ENCODE results near the gene ABHD5.

Gene ABHD5

DNA sequence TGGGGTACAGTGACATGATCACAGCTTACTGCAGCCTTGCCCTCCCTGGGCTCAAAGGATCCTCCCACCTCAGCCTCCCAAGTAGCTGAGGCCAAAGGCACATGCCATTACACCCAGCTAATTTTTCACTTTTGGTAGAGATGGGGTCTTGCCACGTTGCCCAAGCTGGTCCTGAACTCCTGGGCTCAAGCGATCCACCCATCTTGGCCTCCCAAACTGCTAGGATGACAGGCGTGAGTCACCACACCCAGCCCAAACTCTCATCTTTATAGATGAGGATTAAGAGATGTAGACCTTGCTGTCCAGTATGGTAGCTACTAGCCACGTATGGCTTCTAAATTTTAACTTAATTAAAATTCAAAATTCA lies 4.4 kb upstream of the ABHD5 start:
- no peak for DNase-seq

- no peak for DNase-seq
Measured at GRCh38 chr3:43686700-43687498, 3.8 kb upstream of the ABHD5 start.

- no peak for DNase-seq
Measured at GRCh38 chr3:43687499-43687811, 3.3 kb upstream of the ABHD5 start.

- DNase-seq, result no peak
Measured at GRCh38 chr3:43688245-43688650, 2.5 kb upstream of the ABHD5 start.

DNA sequence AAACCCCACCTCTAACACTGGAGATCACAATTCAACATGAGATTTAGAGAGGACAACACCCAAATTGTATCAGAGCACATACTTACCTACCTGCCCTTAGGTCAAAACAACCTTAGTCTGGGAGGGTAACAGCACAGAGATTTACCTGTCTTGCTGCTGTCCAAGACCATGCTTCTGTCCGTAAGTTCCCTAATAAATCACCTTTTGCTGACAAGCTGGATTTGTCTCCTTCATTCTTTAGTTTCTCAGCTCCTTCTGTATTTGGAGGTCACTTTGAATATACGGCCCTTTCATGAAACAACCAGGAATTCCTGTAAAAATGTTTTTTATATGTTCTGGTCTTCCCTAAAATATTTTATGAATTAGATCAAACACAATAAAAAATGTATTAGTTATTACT lies 1.6 kb upstream of the ABHD5 start:
- no peak for DNase-seq

DNA sequence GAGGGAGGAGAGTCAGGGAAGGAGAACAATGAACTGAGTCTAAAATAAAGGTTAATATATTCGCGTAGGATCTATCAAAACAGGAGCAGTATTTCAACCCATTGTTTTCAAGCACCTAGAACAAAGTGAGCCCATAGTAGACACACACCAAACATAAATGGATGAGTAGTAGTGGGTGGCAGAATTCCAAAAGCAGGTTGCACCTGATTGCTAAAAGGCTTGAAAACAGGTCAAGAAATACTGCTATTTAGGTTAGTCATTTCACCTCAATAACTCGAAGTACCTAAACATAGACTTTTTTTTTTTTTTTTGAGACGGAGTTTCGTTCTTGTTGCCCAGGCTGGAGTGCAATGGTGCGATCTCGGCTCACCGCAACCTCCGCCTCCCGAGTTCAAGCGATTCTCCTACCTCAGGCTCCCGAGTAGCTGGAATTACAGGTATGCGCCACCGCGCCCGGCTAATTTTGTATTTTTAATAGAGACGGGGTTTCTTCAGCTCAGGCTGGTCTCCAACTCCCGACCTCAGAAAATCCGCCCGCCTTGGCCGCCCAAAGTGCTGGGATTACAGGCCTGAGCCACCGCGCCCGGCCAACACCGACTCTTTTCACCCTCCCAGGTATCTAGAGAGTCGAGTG lies 855 bp upstream of the ABHD5 start:
- DNase-seq, result no peak

DNA sequence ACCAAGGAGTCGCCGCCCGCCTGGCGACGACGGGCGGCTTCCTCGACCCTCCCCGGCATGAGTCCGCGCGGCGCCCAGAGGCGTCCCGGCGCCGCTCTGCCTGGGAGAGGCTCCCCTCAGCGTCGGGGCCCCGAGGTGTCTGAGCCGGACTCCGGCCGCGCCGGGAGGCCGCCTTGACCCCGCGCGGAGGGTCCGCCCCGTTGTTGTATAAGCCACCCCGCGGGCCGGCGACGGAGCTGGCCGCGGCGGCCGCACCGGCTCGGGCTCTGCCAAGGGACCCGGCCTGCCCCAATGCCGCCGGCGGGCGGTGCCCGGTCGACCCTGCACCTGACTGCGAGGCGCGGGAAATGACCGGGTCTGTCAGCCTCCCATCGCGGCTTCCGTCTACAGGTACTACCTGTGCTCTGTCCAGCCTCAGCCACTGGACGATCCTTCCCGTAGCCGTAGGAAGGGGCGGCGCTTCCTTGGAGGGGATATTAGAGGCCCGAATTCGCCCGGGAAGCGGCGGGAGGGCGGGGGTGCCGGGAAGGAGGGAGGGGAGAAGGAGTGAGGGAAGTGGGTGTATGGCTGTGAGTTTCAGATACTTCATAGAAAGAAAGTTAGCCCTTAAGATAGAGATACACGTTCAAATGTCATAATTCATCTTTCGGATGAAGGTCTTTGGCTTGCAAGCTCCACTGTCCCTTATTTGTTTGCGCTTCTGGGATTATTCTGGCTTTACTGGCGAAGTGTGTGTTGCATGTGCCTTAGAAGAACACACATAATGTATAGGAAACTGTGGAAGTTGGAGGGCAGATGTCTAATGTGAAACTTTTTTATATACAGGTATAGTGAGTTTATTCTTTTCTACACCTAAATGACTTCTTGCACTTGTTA lies 620 bp downstream of the ABHD5 start:
- peak; percentile 16 to 43 (median 24) for DNase-seq

DNA sequence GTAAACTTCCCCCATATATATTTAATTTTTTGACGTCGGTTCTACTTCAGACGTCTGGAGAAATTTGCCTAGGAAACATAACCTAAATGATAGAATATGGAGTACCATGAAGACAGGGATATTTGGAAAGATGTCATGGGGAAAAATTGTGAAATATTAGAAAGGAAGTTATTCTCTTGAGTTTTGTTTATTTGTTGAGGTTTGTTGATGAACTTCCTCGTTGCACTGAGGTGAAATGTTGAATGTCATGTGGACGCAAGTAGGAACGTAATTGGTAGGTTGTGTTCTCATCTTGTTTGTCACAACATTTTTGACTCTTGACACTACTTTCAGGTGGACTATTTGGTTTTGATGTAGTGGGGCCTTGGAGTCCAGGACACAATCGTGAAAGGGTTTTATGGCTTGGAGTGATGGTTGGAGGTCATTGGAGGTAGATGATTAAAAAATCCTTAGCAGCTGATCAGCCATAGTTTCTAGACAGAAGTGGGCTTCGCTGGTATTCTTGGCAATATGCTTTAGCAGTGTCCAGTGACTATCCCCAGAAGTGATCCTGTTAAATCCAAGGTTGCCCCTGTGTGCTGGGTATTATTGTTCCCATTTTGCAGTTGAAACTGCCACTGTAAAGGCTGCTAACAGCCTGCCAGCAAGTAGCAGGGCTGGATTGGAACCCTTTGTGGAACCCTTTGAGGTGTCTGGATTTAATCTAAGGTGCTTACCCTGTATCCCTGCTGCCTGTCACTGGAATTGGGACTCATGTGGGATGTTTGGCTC lies 1.5 kb downstream of the ABHD5 start:
- DNase-seq, result peak in 1 of 5 donors; percentile 14

DNA sequence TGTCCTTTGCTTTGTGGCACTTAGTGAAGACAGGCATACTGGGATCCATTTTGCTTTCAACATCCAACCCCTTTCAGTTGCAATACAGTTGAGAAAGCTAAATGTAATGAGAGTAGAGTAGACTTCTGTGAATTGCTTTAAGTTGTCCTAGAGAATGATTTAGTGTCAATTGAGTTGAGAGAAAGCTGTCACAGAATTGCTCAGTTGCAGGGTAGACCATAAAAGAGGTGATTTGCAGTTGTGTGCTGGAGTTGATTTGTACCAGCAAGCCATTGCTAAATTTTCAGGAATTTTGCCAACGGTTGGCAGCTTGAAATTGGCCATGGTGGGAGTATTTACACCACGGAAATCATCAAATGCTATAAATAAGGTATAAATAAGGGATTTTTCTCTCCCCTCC lies 2.2 kb downstream of the ABHD5 start:
- DNase-seq, result peak in 1 of 5 donors; percentile 8

DNA sequence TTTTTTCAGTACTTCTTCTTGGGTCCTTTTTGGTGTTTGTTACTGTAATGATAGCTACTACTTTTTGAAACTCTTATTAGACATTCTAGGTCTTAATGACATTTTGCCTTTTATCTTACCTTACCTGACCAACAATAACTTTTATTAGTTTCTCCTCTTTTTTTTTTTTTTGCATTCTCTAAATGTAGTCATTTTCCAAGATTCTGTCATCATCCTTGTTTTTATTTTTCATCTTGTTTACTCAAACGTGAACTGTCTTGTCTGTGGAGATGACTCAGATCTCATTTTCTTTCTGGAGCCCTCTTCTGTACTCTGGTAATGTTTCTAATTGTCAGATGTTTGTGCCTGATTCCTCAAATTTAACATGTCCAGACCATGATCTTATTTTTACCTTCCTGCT lies 2.9 kb downstream of the ABHD5 start:
- DNase-seq, result peak in 1 of 5 donors; percentile 37

DNA sequence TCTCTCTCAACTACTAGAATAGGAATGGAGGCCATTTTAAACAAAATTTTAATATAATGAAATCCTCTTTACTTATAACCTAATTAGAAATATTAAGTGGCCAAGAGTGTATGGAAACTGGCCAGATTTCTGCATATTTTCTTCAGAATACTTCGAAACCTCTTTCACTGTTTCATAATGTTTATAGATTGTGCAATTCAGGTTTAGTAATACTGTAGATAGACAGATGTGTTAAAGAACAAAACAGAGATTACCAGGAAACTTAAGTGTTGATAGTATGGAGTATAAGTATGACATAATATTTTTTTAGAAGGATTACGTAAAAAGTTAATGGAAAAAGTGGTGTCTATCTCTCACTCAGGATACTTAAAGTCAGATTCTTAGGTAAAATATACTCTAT lies 4.7 kb downstream of the ABHD5 start:
- no peak for DNase-seq

DNA sequence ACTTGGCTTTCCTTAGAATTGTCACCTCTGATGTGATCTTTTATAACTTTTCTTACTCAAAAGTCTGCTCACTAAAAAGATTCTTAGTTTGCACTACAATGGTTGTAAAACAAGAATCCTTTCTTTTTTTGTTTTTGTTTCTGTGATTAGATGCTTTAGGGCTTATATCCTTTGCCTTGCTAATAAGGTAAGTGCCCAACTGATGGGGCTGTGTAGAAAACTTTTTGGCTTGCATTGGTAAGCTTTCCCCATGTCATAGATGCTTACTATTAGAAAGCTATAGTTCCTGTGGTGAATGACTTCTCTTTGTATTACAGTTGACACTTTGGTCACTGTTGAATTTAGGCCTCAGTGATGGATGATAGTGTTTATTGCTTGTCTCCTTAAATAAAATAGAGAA lies 5.1 kb downstream of the ABHD5 start:
- no peak for DNase-seq

DNA sequence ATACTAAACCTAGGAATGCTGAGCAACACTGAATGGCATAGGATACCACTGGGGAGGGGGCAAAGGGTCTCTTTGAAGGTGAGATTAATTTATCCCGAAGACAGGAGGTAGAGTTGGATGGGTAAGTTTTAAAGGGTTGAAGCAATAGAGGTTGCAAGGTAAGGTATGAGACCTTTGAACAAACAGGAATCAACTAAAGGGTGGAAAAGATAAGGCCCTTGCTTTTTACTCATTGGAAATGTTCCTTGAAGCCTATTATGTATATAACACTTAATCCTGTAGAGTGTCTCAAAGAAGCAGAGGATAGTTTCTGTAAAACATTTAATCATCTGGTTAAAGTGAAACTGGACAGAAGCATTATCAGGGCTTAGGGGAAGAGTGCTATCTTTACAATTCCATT lies 5.7 kb downstream of the ABHD5 start:
- DNase-seq, result no peak

DNA sequence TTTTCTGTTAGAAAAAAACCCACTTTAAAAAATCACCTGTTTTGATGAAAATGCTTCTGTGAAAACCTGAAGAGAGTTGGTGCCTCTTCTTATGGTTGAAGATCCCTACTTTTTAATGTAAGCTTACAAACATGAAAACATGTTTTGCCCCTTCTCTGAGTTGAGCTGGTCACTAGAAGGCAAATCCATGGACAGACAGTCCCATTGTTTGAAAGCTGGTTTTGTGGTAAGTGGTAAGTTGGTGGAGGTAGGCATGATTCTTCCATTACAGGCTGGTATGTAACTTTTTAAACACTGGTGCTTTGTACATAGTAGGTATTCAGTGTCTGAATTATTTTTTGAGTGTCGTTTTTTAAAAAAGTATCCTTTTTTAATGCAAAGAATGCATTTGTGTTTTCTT lies 6.1 kb downstream of the ABHD5 start:
- no peak for DNase-seq

GRCh38 chr3:43699864-43700263 lies 9.1 kb downstream of the ABHD5 start:
- peak in 1 of 5 donors; percentile 5 for DNase-seq

- DNase-seq, result no peak
Measured at GRCh38 chr3:43704697-43705096, 14.0 kb downstream of the ABHD5 start.

- no peak for DNase-seq
Measured at GRCh38 chr3:43706342-43706741, 15.6 kb downstream of the ABHD5 start.

- no peak for DNase-seq
Measured at GRCh38 chr3:43707266-43707665, 16.5 kb downstream of the ABHD5 start.

DNA sequence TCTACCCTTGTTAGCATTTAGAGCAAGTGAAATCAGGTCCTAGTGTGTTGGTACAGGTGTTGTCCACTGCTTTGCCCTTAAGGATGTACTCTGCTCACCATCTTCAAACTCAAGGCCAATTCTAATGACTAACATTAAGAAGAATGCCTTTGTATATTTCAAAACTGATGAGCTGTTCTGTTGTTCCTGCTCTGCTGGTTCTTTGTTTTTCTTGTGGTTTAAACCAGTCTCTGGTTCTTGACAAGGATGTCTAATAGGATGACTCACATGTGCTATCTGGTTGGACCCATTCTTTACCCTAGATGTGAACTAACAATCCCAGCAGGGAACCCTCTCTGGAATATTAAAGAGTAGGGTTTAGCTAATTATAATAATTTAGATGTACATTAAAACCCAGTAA lies 17.3 kb downstream of the ABHD5 start:
- peak in 1 of 5 donors; percentile 5 for DNase-seq

DNA sequence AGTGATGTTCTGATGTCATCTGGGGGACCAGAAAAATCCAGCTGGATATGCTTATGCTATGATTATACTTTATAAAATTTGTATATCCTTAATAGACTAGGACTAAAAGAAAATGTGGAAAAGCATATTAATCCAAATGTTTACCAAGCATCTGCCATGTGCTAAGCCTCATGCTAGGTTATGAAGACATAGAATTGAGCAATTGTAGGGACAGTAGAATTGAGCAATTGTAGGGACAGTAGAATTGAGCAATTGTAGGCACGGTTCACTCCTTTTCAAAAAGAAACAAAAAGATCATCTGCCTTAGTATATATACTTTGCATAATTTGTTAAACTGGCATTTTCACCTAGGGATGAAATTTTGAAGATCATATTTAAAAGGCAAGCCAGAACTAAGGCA lies 18.3 kb downstream of the ABHD5 start:
- DNase-seq, result no peak

DNA sequence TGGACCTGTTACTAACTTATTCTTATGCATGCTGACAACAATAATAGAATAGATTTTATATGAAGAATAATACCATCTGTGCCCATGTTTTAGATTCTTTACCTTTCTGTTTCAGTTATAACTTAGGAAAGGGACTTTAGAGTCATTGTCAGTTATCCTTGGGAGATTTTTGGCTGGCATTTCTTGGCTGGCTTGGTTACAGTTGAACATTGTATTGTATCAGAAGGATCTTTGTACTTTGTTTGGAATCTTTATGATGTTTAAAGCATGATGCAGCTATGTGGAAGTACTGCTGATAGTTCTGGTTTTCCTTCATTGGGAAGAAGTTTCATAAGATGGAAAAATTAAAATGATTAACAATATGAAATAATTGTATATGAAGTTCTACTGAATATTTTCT lies 19.9 kb downstream of the ABHD5 start:
- DNase-seq, result no peak

- no peak for DNase-seq
Measured at GRCh38 chr3:43718296-43718695, 27.6 kb downstream of the ABHD5 start.

- DNase-seq, result no peak
Measured at GRCh38 chr3:43723121-43723734, 32.5 kb downstream of the ABHD5 start.
